Smooth muscle cell of the coronary artery (primary cell): ENCODE data around the gene LRFN2. TPM values are rescaled to one million over a fixed set of nuclear protein-coding genes. Genes with fewer than 3 reads are reported as not detected.

Experiments used
- total RNA-seq: library from RNA; depleted of rRNA; stranded (reverse); fragments of >200 nt; gene quantifications from 2 replicates; pipeline ENCODE4 v1.2.3, GENCODE V29; 2014; ENCODE audit warnings: low replicate concordance

LRFN2 gene
- not detected in 2 replicates for total RNA-seq

DNA sequence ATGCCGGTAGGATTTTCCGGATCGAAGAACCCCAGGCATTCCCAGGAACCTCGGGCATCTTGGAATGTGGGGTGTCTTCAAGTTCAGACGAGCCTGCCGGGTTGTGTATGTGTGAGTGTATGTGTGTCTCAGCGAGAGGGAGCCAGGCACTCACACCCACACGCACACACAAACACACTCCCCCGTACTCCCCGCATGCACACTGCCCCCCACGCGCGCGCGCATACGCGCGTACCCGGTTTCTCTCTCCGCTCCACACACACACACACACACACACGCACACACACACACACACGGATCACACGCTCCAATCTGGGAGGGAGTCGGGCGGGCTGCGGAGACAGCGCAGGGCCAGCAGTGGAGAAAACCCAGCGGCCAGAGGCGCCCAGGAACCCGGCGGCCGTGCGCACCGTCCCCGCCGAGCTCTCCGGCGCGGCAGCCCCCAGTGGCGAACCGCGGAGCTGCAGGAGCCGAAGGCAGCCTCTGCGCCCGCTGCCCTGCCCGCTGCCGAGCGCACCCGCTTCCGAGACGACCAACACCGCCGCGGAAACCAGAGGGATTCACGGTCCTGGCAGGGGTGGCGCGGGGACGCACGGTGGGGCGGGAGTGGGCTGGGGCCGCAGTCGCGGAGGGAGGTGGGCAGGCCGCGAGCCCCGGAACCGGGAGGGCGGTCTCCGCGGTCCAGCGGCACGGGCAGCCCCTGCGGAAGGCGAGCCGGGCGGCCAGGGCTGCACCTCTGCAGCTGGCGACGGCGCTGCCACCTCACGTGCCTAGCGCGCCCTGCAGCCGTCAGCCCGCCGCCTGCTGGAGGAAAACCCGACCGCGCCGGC is at the start of gene LRFN2:
TSS of gene LRFN2 (minus strand) at position 125 of the 830 bp plus-strand sequence.

